ENCODE results near the gene IQGAP2. TPM values are rescaled to one million over a fixed set of nuclear protein-coding genes. Genes with fewer than 3 reads are reported as not detected.

IQGAP2 gene
- total and polyA plus RNA-seq, 9 of the 15 experiments (the other 6 are each of a cell fraction or from before 2014, with no cell fraction given): 8.7 to 23.2 (median 17.4) TPM

GRCh38 chr5:76542887-76543690, 140.0 kb downstream of the IQGAP2 start (continued):
- TF ChIP-seq GTF3C2 (IDR thresholded peaks at IDR 0.05; ENCODE audit: borderline replicate concordance, extremely low read depth, insufficient read length) (no peak), ZNF184 (CRISPR knock-in tag; IDR thresholded peaks at IDR 0.05) (no peak), MAFG (tag; conservative IDR thresholded peaks at IDR 0.05) (no peak; the same call in 1 of the 2 replicates), CTCF (IDR thresholded peaks at IDR 0.05 in 2 of 3, conservative IDR thresholded peaks at IDR 0.05 in 1 of 3; ENCODE audit: insufficient read depth in 2 of 3, low read depth in 1 of 3, low read length in 3 of 3) (no peak), CEBPZ (IDR thresholded peaks at IDR 0.05; ENCODE audit: borderline replicate concordance, low read depth, low read length) (no peak), ZNF551 (CRISPR knock-in tag; IDR thresholded peaks at IDR 0.05) (no peak), HDAC8 (tag; IDR thresholded peaks at IDR 0.05) (no peak), USF1 (CRISPR knock-in tag; IDR thresholded peaks at IDR 0.05) (no peak), IFI16 (CRISPR knock-in tag; IDR thresholded peaks at IDR 0.05) (no peak), ZNF124 (CRISPR knock-in tag; IDR thresholded peaks at IDR 0.05) (no peak), ZNF133 (CRISPR knock-in tag; IDR thresholded peaks at IDR 0.05) (no peak), ZNF316 (IDR thresholded peaks at IDR 0.05) (no peak), HMBOX1 (IDR thresholded peaks at IDR 0.05) (no peak), TEAD2 (tag; IDR thresholded peaks at IDR 0.05) (no peak), ATF1 (CRISPR knock-in tag; IDR thresholded peaks at IDR 0.05) (no peak), ATF1 (tag; IDR thresholded peaks at IDR 0.05) (peak; percentile 72), PHF21A (IDR thresholded peaks at IDR 0.05; ENCODE audit: borderline replicate concordance, low read depth) (no peak)
